ENCODE results near the gene PELO. TPM values are rescaled to one million over a fixed set of nuclear protein-coding genes. Genes with fewer than 3 reads are reported as not detected.

Gene PELO
- total RNA-seq, 2 experiments from 2014 or later, result 37.3 to 40.9 TPM

- CTCF ChIA-PET, result no interaction called here
- POLR2A ChIA-PET, result no interaction called here
These were observed 17.3 kb upstream of the PELO start for GRCh38 chr5:52770287-52770939.

- POLR2A ChIA-PET, result no interaction called here
- CTCF ChIA-PET, result no interaction called here
These were observed 16.2 kb upstream of the PELO start for GRCh38 chr5:52771343-52772039.

GRCh38 chr5:52772668-52773067 lies 15.0 kb upstream of the PELO start:
- ChIA-PET CTCF (no interaction called here), POLR2A (interaction anchor here (0.8 kb wide), 1 partner anchor 27 kb away, joined by 3 read pairs; no protein-coding TSS in a partner anchor)

GRCh38 chr5:52773342-52773741 lies 14.4 kb upstream of the PELO start:
- POLR2A ChIA-PET, result interaction anchor here (0.8 to 1.1 kb wide), 2 partner anchors 14 to 26 kb away, joined by 3 to 5 read pairs; partner anchors contain the start of genes ITGA1 and PELO
- CTCF ChIA-PET, result no interaction called here

- ChIA-PET CTCF (no interaction called here), POLR2A (interaction anchor here (0.8 to 1.1 kb wide), 2 partner anchors 13 to 26 kb away, joined by 3 to 5 read pairs; partner anchors contain the start of genes ITGA1 and PELO)
These were observed 13.7 kb upstream of the PELO start for GRCh38 chr5:52774005-52774410.

- ChIA-PET CTCF (no interaction called here), POLR2A (no interaction called here)
These were observed 11.6 kb upstream of the PELO start for GRCh38 chr5:52776116-52776515.

GRCh38 chr5:52777186-52777585 lies 10.5 kb upstream of the PELO start:
- POLR2A ChIA-PET, result no interaction called here

GRCh38 chr5:52778781-52779180 lies 8.9 kb upstream of the PELO start:
- ChIA-PET CTCF (interaction anchor here (0.9 kb wide), 1 partner anchor 14 kb away, joined by 3 read pairs; no protein-coding TSS in a partner anchor), POLR2A (no interaction called here)

More at GRCh38 chr5:52777186-52777585, 10.5 kb upstream of the PELO start:
- CTCF ChIA-PET, result no interaction called here

GRCh38 chr5:52779213-52779612 lies 8.5 kb upstream of the PELO start:
- POLR2A ChIA-PET, result no interaction called here

GRCh38 chr5:52783226-52783959 lies 4.3 kb upstream of the PELO start:
- CTCF ChIA-PET, result no interaction called here
- POLR2A ChIA-PET, result no interaction called here

More at GRCh38 chr5:52779213-52779612, 8.5 kb upstream of the PELO start:
- CTCF ChIA-PET, result interaction anchor here (0.9 kb wide), 1 partner anchor 13 kb away, joined by 3 read pairs; no protein-coding TSS in a partner anchor

GRCh38 chr5:52784737-52785136 lies 3.0 kb upstream of the PELO start:
- CTCF ChIA-PET, result no interaction called here
- POLR2A ChIA-PET, result no interaction called here

GRCh38 chr5:52786391-52786790 lies 1.3 kb upstream of the PELO start:
- POLR2A ChIA-PET, result no interaction called here
- CTCF ChIA-PET, result no interaction called here

- CTCF ChIA-PET, result interaction anchor here (2.0 kb wide), 1 partner anchor 21 kb away, joined by 7 read pairs; no protein-coding TSS in a partner anchor
These were observed 642 bp upstream of the PELO start for GRCh38 chr5:52786949-52787599.

GRCh38 chr5:52788505-52788821 lies 747 bp downstream of the PELO start:
- CTCF ChIA-PET, result interaction anchor here (0.6 to 2.0 kb wide), 2 partner anchors 10 to 22 kb away, joined by 3 to 7 read pairs; no protein-coding TSS in a partner anchor
- POLR2A ChIA-PET, result interaction anchor here (1.7 kb wide), 1 partner anchor 11 kb away, joined by 16 read pairs; no protein-coding TSS in a partner anchor

More at GRCh38 chr5:52786949-52787599, 642 bp upstream of the PELO start:
- POLR2A ChIA-PET, result interaction anchor here (1.0 to 1.7 kb wide), 2 partner anchors 13 kb away, joined by 5 to 16 read pairs; no protein-coding TSS in a partner anchor

- ChIA-PET CTCF (no interaction called here), POLR2A (interaction anchor here (2.9 kb wide), 1 partner anchor 10 kb away, joined by 14 read pairs; no protein-coding TSS in a partner anchor)
These were observed 1.7 kb downstream of the PELO start for GRCh38 chr5:52789378-52789777.

- POLR2A ChIA-PET, result interaction anchor here (2.9 kb wide), 1 partner anchor 10 kb away, joined by 14 read pairs; no protein-coding TSS in a partner anchor
- CTCF ChIA-PET, result no interaction called here
These were observed 2.1 kb downstream of the PELO start for GRCh38 chr5:52789851-52790250.

- POLR2A ChIA-PET, result interaction anchor here (2.9 kb wide), 1 partner anchor 8 kb away, joined by 14 read pairs; no protein-coding TSS in a partner anchor
- CTCF ChIA-PET, result interaction anchor here (1.0 kb wide), 1 partner anchor 8 kb away, joined by 3 read pairs; no protein-coding TSS in a partner anchor
These were observed 3.6 kb downstream of the PELO start for GRCh38 chr5:52791366-52791765.

GRCh38 chr5:52794519-52794918 lies 6.8 kb downstream of the PELO start:
- ChIA-PET POLR2A (no interaction called here), CTCF (no interaction called here)

- ChIA-PET POLR2A (no interaction called here), CTCF (no interaction called here)
These were observed 8.3 kb downstream of the PELO start for GRCh38 chr5:52796031-52796430.
